Neural cell (in vitro differentiated cells): ENCODE data around the gene SLC49A4.
A peak's percentile ranks its signal among the peaks of the same experiment; 100 is the strongest.

Experiments
- CTCF ChIP-seq: fragments of 450-650 bp; IDR thresholded peaks from 2 replicates; pipeline ENCODE4 v1.5.1; 2014; ENCODE audit warnings: antibody characterized with exemption, mild to moderate bottlenecking, moderate library complexity; ENCODE audit not compliant: poor library complexity, severe bottlenecking
- EZH2 ChIP-seq: fragments of 200-600, 300-800 bp; shearing (Covaris generic), sonication (generic); IDR thresholded peaks from 2 replicates; pipeline ENCODE4 v1.6.1; 2014; ENCODE audit warnings: antibody characterized with exemption, low read length, borderline replicate concordance, mild to moderate bottlenecking; ENCODE audit not compliant: insufficient read depth, poor library complexity, severe bottlenecking
- MXI1 ChIP-seq: fragments of 450-650 bp; conservative IDR thresholded peaks from 2 replicates; pipeline ENCODE4 v1.6.1; 2014; ENCODE audit warnings: antibody characterized with exemption, mild to moderate bottlenecking; ENCODE audit not compliant: poor library complexity, severe bottlenecking
- POLR2AphosphoS5 ChIP-seq: IDR thresholded peaks from 2 replicates; pipeline ENCODE4 v1.6.1; 2012
- REST ChIP-seq: IDR thresholded peaks from 2 replicates; pipeline ENCODE4 v1.6.1; 2012; ENCODE audit warnings: borderline replicate concordance
- SMC3 ChIP-seq: fragments of 450-650 bp; conservative IDR thresholded peaks from 2 replicates; pipeline ENCODE4 v1.6.1; 2014; ENCODE audit warnings: antibody characterized with exemption, mild to moderate bottlenecking, moderate library complexity; ENCODE audit not compliant: poor library complexity

GRCh38 chr3:122795674-122796195 is 866 bp downstream of the SLC49A4 start:
- TF ChIP-seq POLR2AphosphoS5 (no peak), CTCF (no peak), EZH2 (no peak), REST (no peak), MXI1 (peak; percentile 4), SMC3 (no peak)
